Activated CD4-positive, alpha-beta T cell treated with anti-CD3 and anti-CD28 coated beads, Interleukin-2, amount 50 U/mL, for 48 hours (primary cell): ENCODE results near the gene SGMS1.
A peak's percentile ranks its signal among the peaks of the same experiment; 100 is the strongest.

ENCODE experiments used
- DNase-seq, 2 experiments: peaks; one replicate each; pipeline ENCODE4 v3.0.0-alpha.2; 2020

The SGMS1 gene

DNA sequence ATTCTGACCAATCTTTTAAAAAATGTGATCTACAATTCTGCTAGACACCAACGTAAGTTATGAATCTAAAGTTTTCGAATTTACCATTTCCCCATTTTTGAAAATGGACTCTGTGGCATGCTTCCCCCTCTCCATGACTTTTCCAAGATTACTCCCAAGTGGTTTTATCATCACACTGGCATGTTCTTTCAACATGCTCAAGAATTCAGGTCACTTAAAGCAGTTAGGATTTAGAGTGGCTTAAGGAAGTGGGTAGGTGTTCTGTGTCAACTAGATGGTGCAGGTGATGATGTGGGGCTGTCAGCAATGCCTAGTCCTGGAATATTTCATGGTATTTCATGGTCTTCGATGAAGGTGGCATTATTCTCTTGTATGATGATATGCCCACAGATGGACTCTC, 208.5 kb downstream of the SGMS1 start:
- DNase-seq, result no peak

DNA sequence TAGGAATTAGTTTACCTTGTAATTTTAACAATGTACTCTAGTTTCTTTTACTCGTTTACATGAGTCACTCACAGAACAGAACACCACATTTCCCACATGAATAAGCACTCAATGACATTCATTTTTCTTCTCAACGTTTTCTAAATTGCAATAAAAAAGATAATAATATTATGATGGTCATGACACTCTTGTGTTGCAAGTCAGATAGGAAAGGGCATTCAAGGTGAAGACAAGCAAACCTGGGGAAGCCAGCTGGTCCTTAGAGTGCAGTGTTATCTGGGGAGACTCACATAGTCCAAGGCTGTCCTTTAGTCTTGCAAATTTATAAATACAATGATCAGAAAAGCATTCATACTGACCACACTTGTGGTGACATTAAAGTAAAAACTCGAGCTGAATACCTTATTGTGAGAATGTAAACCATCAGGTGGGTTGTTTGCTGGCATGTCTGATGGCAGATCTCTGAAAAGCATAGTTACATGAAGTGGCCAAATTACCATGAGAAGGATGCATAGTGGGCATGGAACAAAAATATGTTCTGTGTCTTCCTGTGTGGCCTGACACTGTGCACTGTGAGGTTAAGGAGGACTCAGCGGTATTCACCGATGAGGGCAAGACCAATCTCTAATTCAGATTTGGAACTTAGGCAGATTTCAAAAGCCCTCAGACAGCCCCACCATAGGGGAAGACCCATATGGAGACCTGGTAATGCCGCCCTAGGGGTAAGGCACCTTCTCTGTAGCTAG, 213.5 kb downstream of the SGMS1 start:
- DNase-seq, result no peak

DNA sequence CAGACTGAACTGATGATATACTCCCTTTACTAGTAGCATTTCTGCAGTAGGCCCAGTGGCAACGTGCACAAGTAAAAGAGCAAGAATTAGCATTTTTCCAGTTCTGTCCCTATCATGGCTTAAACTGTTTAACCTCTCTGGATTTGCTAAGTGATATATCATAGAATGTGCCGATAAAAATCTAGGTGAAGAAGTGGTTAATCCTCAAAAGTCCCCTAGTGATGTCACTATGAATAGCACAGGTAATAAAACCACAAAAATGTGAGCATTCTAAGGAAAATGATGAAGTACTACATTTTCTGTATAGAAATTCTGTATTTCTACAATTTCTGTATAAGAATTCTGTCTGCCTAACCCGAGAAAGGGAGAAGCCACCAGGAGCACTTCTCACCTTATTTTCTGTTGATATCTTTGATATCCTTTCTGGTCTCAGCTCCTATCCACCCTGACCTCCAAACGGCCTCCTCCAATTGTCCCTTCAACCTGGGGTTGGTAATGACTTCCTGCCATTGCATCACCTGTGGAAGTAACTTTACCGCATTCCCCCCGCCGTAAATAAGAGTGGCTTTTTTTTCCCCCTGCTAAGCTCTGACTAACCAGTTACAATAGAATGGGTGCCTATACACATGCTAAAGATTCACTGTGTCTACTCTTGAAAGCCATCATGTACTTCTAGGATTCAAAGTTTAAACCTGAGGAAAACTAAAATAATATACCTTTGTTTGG, 216.5 kb downstream of the SGMS1 start:
- DNase-seq, result no peak

DNA sequence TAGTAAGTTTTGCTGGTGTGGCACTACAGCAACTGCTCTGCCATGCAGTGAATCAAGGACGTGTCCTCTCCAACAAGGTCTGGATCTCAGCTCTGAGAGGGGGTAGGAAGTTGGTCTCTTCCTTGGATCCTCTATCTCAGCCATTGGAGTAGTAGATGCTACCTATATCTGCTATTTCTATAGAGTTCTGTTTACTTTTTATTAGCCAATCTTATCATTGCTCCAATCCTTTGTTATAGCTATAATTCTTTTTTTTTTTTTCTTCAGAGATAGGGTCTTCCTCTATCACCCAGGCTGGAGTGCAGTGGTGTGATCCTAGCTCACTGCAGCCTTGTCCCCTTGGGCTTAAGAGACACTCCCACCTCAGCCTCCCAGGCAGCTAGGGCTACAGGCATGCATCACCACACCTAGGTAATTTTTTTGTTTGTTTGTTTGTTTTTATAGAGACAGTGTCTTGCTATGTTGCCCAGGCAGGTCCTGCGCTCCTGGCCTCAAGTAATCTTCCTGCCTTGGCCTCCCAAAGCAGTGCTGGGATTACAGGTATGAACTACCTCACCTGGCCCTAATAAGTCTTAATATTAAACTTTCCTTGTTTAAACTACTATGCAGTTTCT, 217.2 kb downstream of the SGMS1 start:
- DNase-seq, result no peak

DNA sequence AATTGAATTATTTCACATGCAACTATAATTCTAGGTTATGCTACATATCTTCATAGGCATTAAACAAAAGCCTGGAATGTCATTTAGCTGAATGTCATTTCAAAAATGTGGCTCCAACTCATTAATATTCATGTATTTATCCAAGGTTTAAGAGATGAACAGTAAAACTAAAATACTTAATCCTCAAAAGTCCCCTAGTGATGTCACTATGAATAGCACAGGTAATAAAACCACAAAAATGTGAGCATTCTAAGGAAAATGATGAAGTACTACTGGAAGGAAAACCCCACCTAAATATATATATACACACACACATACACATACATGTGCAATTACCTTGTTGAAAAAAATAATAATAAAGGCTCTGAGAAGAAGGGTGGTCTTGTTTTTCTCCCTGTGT, 218.0 kb downstream of the SGMS1 start:
- no peak for DNase-seq

DNA sequence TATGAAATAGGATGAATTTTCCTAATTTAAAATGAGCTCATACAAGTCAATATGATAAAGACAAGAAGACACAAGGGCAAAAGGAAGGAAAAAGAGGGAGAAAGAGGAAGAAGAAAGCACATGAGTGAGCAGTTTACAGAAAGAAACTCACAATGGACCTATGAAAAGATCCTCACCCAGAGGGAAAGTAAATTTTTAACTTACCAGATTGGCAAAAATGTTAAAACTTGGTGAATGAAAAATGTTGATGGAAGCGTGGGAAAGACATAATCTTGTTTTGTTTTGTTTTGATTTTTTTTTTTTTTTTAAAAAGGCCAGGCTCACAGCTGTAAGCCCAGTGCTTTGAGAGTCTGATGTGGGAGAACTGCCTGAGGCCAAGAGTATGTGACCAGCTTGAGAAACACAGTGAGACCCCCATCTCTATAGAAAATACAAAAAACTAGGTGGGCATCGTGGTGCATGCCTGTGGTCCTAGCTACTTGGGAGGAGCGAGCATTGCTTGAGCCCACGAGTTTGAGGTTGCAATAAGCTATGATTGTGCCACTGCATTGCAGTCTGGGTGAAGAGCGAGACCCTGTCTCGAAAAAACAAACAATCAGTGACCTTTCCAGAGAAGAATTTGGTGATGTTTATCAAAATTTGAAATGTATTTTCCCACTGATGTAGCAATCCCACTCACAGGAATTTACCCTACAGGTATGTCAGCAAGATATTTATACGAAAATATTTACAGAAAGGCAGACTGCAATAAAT, 219.6 kb downstream of the SGMS1 start:
- DNase-seq, result no peak

DNA sequence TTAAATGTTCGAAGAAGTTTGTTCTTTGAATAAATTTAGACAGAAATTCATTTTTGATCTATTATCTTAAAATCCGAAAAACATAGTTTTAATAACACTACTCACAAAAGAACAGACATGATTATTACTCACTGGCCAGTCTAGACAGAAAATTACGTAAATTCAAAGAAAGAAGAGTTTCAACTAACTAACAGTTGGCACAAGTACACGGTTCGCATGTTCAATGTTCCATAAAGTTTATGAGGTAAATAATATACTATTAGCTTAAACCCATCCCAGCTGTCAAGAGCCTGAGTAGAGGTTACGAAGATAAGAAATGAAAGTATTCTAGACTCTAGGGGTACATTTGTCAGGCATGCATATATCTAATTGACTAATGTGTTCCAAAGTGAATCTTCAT, 220.7 kb downstream of the SGMS1 start:
- DNase-seq, result no peak

DNA sequence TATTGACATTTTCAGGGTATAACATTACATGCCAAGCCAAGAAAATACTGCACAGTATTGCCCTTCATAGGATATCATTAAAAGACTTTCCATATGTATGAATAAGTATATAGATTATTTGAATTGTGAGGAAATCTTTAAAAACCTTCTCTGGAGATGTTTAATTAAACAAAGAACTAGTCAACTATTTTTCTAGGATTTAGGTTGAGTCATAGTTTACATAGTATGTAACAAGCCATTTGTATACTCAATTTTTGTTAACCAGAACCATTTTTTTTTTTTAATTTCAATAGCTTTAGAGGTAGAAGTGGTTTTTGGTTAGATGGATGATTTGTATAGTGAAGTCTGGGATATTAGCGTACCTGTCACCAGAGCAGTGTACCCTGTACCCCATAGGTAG, 221.3 kb downstream of the SGMS1 start:
- no peak for DNase-seq

DNA sequence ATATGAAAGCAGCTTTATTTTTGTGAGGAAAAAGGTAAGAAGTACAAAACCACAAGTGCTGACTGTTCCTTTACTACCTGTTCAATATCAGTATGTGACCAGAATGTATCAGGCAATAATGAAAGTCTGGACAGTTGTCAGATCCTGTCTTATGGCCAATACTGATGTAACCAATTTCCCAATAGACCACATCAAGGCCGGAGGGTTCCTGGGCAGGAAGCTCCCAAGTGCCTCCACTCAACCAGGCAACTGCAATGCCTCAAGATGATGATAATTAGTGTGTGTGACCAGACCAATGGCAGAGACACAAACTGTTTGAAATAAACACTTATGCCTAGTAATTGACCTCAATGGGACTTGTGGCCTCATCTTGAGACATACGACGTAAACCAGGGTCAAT, 223.1 kb downstream of the SGMS1 start:
- no peak for DNase-seq

DNA sequence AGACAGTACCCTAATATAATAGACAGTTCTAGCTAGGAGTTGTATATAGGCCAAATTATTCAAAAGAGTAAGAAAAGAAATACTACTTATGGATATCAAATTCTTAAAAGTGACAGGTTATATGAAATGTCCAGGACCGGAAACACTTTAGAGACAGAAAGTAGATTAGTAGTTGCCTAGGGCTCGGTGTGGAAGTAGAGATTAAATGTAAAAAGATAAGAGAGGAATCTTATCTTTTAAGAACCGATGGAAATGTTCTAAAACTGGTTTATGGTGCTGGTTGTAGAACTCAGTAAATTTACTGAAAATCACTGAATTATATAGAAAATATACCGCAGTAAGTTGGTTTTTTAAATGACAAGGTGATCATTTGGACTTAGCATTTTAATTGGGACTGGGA, 224.9 kb downstream of the SGMS1 start:
- no peak for DNase-seq

DNA sequence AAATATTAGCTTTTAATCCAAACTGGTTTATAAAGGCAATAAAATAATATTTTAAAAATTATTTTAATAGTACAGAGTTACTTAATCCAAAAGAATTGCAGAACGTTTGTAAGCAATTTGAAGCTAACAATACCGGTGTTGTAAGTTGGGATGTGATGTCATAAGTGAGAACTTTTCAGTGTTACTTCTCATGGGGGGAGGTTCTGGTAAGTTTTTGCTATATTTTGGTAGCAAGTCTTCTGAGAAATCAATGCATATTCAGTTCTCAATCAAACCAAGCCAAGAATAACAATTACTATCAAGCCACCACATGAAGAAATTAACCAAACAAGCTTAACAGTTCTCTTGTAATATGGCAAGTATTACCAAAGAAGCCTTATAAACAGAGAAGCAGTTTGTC, 225.4 kb downstream of the SGMS1 start:
- no peak for DNase-seq

DNA sequence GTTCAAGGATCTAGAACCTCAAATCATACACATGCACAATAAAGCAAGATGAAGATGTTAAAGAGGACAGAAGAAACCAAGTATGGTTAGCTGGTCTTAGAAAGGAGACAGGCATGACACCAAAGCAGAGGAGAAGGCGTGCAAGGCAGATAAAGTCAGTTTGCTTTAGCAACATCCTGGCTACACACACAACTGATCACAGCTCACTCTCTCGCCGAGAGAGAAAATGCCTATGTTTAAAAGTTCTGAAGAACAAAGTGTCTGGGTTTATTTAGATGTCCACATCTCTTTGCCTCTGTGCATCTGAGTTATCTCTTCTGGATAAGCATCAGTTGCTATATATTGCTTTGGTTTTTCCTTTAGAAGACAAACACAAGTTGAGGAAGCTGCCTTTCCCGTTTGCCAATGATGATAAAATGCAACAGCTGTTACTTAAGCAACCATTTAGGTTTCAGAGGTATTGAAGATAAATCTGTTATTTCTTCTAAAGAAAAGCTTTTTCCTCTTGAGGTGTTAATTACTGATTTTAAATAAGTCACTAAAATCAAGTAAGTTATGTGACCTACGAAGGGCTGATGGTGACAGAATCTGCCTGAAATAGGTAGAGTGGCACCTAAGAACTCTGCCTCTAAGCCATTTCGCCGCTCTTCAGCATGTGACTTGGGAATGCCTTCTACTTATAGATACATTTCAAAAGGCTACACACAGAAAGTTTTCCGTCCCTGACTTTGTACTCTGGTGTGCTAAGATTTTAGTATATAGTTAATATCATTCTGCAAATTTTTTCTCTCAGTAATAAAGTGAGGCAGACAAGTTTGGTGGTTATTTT, 226.2 kb downstream of the SGMS1 start:
- DNase-seq, result no peak

DNA sequence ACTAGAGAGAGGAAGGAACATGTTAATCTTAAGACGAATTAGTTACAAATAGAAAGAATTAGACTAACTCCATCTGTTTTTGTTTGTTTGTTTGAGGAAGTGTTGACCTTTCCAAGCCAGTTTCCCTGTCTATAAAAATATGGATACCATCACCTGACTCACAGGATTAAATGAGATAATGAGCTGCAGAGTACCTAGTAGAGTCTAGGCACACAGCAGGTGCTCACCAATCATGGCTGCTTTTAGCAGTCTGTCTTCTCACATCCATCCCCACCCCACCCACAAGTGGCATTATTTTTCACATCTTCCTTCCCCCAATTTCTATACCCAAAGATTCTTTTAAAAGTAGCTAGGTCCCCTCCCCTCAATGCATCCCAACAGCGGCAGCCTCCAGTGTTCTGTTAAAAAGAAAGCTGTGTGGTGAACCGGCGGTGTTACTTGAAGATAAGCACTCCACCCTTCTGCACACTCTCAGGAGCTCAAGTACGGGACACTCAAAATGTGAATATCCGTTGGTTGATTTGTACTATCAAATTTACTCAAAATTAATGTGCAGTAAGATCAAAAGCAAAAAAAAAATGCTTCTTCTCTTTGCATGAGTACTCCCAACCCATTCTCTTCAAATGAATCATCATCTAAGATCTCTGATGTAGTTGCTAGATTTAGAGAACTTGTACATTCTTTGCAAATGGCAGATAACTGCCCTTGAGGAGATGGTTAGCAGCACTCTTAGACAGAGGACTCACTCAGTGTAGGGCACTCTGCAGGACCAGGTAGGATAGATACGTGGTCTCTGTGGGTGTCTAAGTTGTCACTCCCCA, 227.1 kb downstream of the SGMS1 start:
- DNase-seq, result peak; percentile 25 to 41

DNA sequence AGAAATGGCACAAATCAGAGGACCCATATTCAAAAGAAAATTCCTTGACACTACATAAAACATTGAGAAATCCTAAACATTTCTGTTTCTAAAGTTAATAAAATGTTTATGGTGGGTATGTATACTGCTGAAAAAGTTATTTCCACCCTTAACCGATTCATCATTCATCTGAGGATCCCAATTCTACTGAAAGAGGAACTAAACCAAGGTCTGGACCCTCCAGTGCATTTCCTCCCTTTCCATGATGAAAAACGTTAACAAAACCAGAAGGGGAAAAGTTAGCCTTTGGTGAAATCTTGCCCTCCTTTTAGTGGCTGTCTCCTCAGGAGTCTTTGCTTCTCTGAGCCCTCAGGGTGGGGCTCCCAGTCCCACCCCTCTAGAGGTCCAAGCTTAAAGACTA, 227.9 kb downstream of the SGMS1 start:
- no peak for DNase-seq

DNA sequence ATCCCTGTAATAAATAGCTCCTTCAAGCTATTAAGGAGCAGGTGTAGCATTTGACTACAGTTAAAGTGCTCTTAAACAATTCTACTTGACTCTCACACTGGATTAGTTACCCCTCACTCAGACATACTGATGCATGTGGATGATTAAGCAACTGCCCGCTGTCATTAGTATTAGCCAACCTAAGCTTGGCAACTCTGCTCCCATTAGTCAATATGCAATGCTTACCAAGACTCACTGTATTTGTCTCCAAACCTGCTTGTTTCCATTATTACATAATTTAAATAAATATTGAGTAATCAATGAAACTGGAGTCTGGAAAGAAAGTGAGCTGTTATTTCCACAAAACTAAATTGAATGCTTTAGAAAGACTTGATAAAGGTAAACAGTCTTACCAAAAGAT, 228.5 kb downstream of the SGMS1 start:
- no peak for DNase-seq

DNA sequence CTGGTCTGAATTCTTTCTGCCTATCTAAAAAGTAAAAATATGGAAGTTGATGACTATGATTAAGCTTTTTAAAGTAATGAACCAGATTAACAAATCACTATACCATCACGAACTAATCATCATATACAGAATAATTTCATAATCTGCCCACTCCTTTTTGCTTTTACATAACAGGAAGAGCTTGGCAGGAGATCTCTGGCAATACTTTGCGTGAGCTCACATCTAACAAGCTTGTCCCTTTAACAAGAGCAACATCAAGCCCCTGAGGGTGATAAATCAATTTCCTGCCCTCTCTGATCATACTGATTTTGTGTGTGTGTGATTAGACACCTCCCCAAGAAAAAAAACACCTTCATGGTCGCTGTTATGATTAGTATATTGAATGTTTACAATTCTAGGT, 228.9 kb downstream of the SGMS1 start:
- DNase-seq, result no peak

DNA sequence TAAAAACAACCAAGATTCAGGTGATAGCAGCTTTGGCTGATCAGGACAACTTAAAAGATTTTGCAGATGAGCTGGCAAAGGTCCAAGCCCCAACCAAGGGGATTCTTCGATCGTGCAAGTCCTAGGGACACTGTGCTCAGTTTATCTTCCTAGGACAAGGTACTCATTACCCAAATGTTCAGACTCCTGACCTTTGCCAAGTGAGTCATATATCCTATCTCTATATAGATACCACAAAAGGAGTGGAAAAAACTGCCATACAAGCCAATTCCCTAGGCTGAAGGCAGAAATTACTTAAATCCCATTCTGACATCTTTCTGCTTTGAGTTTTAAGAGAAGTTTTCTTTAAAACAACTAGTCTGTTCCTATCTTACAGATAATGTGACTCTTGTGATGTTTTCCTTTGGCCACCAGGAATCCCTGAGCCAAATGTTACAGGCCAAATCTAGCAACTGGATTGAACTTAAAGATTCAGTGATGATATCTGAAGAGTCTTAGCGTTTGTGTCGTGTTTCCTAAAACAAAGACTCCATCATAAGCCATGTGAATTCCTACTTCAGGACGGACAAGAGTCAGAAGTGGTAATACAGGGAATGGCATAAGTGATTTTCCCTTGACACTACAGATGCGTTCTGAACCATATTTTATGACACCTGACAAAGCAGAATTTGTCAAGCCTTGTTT, 229.8 kb downstream of the SGMS1 start:
- no peak for DNase-seq

DNA sequence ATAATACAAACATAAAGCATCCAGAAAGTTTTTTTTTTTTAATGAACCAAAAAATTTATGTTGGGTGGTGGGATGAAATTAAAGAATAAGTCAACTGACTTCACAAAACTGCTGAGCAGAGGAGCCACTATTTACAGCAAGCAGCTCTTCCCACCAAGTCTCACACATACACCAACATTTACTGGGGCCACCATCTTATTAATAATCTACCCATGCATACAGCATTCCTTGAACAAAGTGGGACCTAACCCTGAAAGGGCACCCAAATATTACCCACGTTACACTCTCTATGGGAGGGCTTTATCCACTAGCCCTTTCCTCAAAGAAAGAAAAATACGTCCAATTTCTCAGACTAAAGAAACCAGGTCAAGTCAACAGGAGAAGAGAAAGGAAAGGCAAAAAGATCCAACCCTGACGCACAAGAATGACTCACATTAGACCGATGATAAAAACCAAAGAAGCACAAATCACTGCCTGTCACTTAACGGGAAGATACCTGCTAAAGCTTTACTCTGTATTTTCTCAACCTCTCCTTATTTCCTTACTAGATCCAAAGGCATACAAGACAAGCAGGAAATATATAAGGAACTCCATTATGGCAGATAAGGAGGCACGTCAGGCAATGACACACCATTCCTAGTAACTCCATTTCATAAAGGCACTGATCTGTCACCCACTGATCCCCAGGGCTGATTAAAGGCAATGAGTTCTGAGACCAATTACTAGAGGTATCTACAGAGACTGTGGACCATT, 230.6 kb downstream of the SGMS1 start:
- DNase-seq, result no peak

DNA sequence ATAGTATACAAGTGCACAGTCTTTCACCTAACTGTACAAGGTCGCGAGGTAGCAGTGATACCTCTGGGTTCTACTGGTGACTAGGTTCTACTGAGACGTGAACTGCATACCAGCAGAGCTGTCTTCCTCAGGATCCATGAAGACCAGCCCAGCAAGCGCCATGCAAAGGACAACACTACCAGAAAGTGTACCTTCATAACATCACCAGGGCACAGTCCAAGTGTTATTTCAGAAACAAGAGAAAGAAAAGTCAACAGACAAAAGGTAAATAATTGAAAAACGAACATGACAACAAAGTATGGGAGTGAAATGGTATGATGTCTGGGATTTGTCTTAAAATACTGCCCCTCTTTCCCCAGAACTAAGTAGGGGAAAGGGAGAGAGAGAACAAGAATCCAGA, 231.3 kb downstream of the SGMS1 start:
- no peak for DNase-seq

DNA sequence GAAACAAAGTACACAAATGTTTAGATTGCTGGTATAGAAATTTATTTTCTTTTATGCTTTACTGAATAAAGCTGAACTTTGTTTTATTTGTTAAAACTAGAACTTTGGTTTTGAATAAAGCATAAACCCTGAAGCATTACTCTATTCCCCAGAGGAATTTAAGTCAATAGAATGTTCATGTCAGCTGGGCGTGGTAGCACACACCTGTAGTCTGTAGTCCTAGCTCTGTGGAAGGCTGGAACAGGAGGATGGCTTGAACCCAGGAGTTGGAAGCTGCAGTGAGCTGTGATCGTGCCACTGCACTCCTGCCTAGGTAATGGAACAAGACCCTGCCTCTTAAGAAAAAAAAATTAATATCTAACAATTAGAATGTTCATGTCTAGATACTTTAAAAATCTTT, 233.5 kb downstream of the SGMS1 start:
- no peak for DNase-seq
